ENCODE measurements around the gene HOXD3. TPM values are rescaled to one million over a fixed set of nuclear protein-coding genes. Genes with fewer than 3 reads are reported as not detected.

HOXD3 gene
- total RNA-seq, 1 donor from 2014 or later: 1.5 TPM

DNA sequence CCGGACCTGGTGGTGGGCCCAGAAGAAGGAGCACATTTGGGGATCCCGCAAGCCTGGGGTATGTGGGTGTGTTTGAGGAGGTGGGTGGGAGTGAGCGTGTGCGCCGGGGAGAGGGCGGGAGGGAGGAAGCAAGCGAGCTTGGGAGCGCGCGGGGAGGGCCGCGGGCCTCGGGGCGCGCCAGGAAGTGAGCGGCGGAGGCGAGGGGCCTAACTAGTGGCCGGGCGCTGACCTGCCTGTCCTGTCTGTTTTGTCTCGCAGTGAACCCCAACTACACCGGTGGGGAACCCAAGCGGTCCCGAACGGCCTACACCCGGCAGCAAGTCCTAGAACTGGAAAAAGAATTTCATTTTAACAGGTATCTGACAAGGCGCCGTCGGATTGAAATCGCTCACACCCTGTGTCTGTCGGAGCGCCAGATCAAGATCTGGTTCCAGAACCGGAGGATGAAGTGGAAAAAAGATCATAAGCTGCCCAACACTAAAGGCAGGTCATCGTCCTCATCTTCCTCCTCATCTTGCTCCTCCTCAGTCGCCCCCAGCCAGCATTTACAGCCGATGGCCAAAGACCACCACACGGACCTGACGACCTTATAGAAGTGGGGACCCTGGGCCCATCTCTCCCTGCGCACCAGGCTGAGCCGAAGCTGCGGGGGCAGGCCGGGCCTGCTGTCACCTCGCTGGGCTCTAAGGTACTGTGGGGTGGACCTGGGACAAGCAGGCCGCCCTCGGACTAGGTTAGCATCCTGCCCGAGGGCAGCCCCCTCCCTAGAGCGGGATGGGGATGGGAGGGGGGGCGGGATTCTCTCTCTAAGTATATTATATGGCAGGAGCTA, 4.5 kb upstream of the HOXD3 start:
- peaks cover 99% of the 10 kb centered on the region for H3K27me3 Mint-ChIP-seq (ENCODE audit: low read depth)
- H3K36me3 Mint-ChIP-seq (ENCODE audit: low read depth): no peaks in the 10 kb centered on the region
- no peak overlapping the region for H3K4me3 Mint-ChIP-seq
- no peaks in the 10 kb centered on the region for H3K9me3 Mint-ChIP-seq
- TF ChIP-seq, protein P1, sequence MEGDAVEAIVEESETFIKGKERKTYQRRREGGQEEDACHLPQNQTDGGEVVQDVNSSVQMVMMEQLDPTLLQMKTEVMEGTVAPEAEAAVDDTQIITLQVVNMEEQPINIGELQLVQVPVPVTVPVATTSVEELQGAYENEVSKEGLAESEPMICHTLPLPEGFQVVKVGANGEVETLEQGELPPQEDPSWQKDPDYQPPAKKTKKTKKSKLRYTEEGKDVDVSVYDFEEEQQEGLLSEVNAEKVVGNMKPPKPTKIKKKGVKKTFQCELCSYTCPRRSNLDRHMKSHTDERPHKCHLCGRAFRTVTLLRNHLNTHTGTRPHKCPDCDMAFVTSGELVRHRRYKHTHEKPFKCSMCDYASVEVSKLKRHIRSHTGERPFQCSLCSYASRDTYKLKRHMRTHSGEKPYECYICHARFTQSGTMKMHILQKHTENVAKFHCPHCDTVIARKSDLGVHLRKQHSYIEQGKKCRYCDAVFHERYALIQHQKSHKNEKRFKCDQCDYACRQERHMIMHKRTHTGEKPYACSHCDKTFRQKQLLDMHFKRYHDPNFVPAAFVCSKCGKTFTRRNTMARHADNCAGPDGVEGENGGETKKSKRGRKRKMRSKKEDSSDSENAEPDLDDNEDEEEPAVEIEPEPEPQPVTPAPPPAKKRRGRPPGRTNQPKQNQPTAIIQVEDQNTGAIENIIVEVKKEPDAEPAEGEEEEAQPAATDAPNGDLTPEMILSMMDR (conservative IDR thresholded peaks at IDR 0.05): no peak
- H3K4me1 Mint-ChIP-seq: peaks cover 3% of the 10 kb centered on the region
- DNase-seq (ENCODE audit: low read depth, low spot score): no peak
- H3K27ac Mint-ChIP-seq (ENCODE audit: unreplicated experiment): no peak overlapping the region

DNA sequence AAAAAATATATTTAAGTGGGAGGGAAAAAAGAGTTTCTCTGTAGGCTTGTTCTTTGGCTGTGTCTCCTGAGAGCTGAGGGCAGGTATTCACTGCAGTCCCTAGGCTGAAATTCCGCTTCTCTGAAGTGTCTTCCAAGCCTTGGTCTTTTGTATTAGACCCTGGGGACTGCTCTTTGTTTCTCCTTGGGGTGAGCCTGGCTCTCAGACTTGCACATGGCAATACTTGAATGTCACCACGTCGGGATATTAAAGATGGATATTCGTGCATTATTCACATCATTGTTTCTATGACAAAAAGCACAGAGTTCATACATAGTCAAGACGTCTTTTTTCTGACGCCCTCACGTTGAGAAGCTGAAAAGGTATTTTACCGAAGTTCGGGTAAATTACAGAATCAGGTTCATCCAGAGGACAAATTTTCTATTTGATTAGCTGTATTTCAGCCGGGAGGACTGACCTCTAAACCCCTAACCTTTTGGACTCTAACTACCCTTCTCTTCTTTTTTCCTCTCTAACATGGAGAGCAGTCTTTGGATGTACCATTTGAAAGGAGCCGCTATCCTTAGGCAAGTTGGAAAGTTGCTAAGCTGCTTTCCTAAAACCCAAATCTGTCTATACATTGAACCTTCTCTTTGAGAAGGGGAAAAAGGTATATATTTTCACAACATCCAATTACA, 2.4 kb upstream of the HOXD3 start:
- no peak for DNase-seq (ENCODE audit: low read depth, low spot score)

DNA sequence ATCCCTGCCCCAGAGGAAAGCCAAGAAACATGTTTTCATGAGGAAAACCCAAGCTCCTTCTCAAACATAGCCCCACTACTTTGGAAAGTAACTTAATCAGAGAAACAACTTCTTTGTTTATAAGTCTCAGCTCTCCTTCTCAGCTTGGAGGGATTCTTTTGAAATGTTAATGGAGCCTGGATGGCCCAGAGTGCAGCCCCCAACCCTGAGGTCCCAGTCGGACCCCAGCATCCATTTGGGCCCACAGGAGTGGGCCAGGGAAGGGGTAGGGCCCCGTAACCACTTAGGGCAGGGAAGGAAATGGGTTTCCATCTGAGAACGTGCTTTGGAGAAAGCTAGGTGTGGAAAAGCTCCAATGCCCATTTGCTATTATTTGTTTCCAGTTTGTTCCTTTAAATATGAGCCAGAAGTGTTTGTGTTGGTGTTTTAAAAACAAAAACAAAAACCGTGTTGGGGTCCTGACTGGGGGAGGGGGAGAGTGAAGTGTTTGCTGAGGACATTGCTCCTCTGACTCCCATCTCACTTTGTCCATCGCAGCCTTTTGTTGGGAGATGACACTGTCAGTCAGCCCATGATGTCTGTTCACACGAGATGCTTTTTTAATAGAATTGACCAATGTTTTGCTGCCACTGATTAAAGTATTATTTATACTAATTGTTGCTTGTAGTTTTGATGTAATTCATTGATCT, 1.6 kb upstream of the HOXD3 start:
- H3K36me3 Mint-ChIP-seq (ENCODE audit: low read depth): no peaks in the 10 kb centered on the region
- peaks cover 99% of the 10 kb centered on the region for H3K27me3 Mint-ChIP-seq (ENCODE audit: low read depth)
- H3K27ac Mint-ChIP-seq (ENCODE audit: unreplicated experiment): no peak overlapping the region
- TF ChIP-seq, protein P1 (conservative IDR thresholded peaks at IDR 0.05): no peak
- H3K4me3 Mint-ChIP-seq: no peak overlapping the region
- H3K9me3 Mint-ChIP-seq: no peaks in the 10 kb centered on the region
- H3K4me1 Mint-ChIP-seq: peaks cover 12% of the 10 kb centered on the region
- DNase-seq (ENCODE audit: low read depth, low spot score): no peak

More for the DNA sequence above, 2.4 kb upstream of the HOXD3 start:
- Mint-ChIP-seq H3K36me3 (ENCODE audit: low read depth) (no peaks in the 10 kb centered on the region), H3K27me3 (ENCODE audit: low read depth) (peaks cover 99% of the 10 kb centered on the region), H3K4me1 (peaks cover 12% of the 10 kb centered on the region), H3K27ac (ENCODE audit: unreplicated experiment) (no peak overlapping the region), H3K4me3 (no peak overlapping the region), H3K9me3 (no peaks in the 10 kb centered on the region)
- TF ChIP-seq, protein P1 (conservative IDR thresholded peaks at IDR 0.05): no peak

DNA sequence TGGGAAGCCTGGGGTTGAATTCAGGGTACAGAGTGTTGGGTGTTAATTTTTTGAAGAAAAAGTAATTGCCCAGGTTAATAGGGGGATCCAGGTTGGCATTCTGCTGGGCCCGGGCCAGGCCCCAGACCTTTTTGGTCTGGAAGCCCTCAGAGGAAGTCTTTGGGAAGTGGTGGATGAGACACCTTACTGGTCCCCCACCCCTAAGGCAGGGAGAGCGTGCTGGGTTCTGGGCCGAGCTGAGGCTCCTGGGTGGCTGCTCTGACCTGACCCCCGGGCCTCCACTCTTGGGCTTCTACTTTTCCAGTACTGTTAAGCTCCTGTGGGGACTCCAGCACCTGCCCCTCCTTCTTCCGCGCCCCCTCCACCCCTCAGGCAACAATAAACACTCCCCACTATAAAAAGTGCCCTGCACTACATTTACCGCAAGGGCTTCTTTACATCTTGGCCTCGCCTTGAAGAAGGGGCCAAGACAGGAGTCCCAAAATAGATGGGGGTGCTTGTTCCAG, 753 bp upstream of the HOXD3 start:
- peaks cover 99% of the 10 kb centered on the region for H3K27me3 Mint-ChIP-seq (ENCODE audit: low read depth)
- no peaks in the 10 kb centered on the region for H3K36me3 Mint-ChIP-seq (ENCODE audit: low read depth)
- H3K27ac Mint-ChIP-seq (ENCODE audit: unreplicated experiment): no peak overlapping the region
- H3K4me3 Mint-ChIP-seq: peak overlapping the region; percentile 22
- H3K4me1 Mint-ChIP-seq: peaks cover 12% of the 10 kb centered on the region
- H3K9me3 Mint-ChIP-seq: no peaks in the 10 kb centered on the region
- TF ChIP-seq, protein P1 (conservative IDR thresholded peaks at IDR 0.05): no peak
- no peak for DNase-seq (ENCODE audit: low read depth, low spot score)

DNA sequence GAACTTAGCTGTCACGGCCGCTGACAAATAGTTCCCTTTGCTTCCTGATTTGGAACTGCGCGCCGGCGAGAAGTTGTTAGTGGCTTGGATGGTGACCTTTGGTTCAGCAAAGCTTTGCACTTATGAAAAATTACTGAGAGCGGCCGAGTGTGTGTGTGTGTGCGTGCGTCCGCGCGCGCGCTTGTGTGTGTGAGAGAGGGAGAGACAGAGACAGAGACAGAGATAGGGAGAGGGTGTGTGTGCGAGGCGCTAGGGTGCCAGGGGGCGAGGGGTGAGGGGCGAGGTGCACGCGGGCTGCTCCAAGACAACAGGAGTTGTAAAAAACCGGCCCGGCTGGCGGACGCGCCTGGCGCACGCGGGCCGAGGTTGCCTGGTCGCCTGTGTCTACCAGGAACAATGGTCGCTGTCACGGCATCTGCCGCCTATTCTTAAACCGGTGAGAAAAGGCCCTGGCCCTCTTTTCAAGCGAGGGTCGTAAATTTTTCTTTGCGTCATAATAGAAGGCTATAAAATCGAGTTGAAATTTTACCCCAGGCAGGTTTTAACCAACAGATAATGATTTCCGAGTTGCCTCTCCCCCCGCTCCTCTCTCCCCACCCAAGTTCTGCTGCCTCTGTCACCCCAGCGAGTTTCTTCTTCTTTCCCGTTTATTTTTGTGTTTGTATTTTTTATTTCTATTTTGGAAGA, 535 bp downstream of the HOXD3 start:
- TF ChIP-seq, protein P1 (conservative IDR thresholded peaks at IDR 0.05): no peak
- H3K27ac Mint-ChIP-seq (ENCODE audit: unreplicated experiment): peak overlapping the region; percentile 30
- H3K4me1 Mint-ChIP-seq: peaks cover 12% of the 10 kb centered on the region
- no peaks in the 10 kb centered on the region for H3K9me3 Mint-ChIP-seq
- H3K4me3 Mint-ChIP-seq: peak overlapping the region; percentile 78
- peak; percentile 44 for DNase-seq (ENCODE audit: low read depth, low spot score)
- H3K36me3 Mint-ChIP-seq (ENCODE audit: low read depth): peaks cover 4% of the 10 kb centered on the region
- H3K27me3 Mint-ChIP-seq (ENCODE audit: low read depth): peaks cover 100% of the 10 kb centered on the region

All from neural crest cell (in vitro differentiated cells).